Measurements from ENCODE around the gene SPATA12. TPM values are rescaled to one million over a fixed set of nuclear protein-coding genes. Genes with fewer than 3 reads are reported as not detected.

SPATA12 gene
- total RNA-seq, 1 experiment from 2014 or later, result 0.22 TPM

- no peak overlapping the region for H2BK120ac ChIP-seq (ENCODE audit: low read depth, low read length, poor library complexity, severe bottlenecking)
- no peak overlapping the region for H3K27ac Mint-ChIP-seq
- H3K9me3 Mint-ChIP-seq, result no peaks in the 10 kb centered on the region
- H3K27me3 ChIP-seq (ENCODE audit: insufficient read depth, low read length), result no peaks in the 10 kb centered on the region
- H4K5ac ChIP-seq (ENCODE audit: insufficient read length, low read depth, low read length), result no peak overlapping the region
- no peaks in the 10 kb centered on the region for H3K79me1 ChIP-seq (ENCODE audit: insufficient read depth, low read depth, low read length, poor library complexity, severe bottlenecking)
- H3K14ac ChIP-seq (ENCODE audit: insufficient read depth, low read length), result no peak overlapping the region
- H2AK5ac ChIP-seq (ENCODE audit: insufficient read length, low read length), result no peak overlapping the region
- no peaks in the 10 kb centered on the region for H3K23me2 ChIP-seq (ENCODE audit: insufficient read length, low read depth, low read length, poor library complexity, severe bottlenecking)
- H2BK20ac ChIP-seq (ENCODE audit: low read depth, low read length, poor library complexity, severe bottlenecking), result no peak overlapping the region
- H2BK12ac ChIP-seq (ENCODE audit: insufficient read length, low read depth, low read length), result no peak overlapping the region
- H3K4ac ChIP-seq (ENCODE audit: low read depth, low read length), result no peak overlapping the region
- H3K4me1 Mint-ChIP-seq, result peaks cover 11 to 19% of the 10 kb centered on the region in 2 experiments
- no peak overlapping the region for H3T11ph ChIP-seq (ENCODE audit: low read length)
- WGBS (ENCODE audit: extremely low coverage, insufficient read length, low lambda C conversion rate), result no CpG with 5 or more reads among the region's 3 CpGs
- H3K36me3 Mint-ChIP-seq (ENCODE audit: insufficient read depth in 1 of 3, low read depth in 3 of 3), result peaks cover 8 to 13% (median 12%) of the 10 kb centered on the region in 3 experiments; a peak in 5 of 7 replicates
- H3K27ac ChIP-seq (ENCODE audit: insufficient read length, low read depth, low read length), result no peak overlapping the region
- H3K9me3 ChIP-seq (ENCODE audit: control insufficient read depth, low read depth, low read length), result no peaks in the 10 kb centered on the region
- no peak overlapping the region for H2BK5ac ChIP-seq (ENCODE audit: insufficient read length, low read length)
- no peaks in the 10 kb centered on the region for H3K4me1 ChIP-seq (ENCODE audit: insufficient read depth, low read length)
- no peak for TF ChIP-seq CTCF (conservative IDR thresholded peaks at IDR 0.05)
- no peak overlapping the region for H4K91ac ChIP-seq (ENCODE audit: insufficient read length, low read depth, low read length)
- no peak overlapping the region for H3K56ac ChIP-seq (ENCODE audit: insufficient read length, low read depth, low read length)
- DNase-seq, result no peak
- H3K4me3 Mint-ChIP-seq, result no peak overlapping the region
- no peak overlapping the region for H3K23ac ChIP-seq (ENCODE audit: insufficient read length, low read depth, low read length)
- H4K20me1 ChIP-seq (ENCODE audit: control insufficient read depth, insufficient read depth, insufficient read length), result peaks cover 2% of the 10 kb centered on the region
- no peaks in the 10 kb centered on the region for H3K79me2 ChIP-seq (ENCODE audit: insufficient read depth, low read length)
- no peak overlapping the region for H2BK15ac ChIP-seq (ENCODE audit: low read depth, low read length)
- no peak overlapping the region for H2AFZ ChIP-seq (ENCODE audit: low read length)
- no peak overlapping the region for H3K18ac ChIP-seq (ENCODE audit: insufficient read length, low read depth, low read length)
- no peak overlapping the region for H4K8ac ChIP-seq (replicated peaks; ENCODE audit: insufficient read length, low read depth, low read length)
- no peak overlapping the region for H3K4me2 ChIP-seq (ENCODE audit: insufficient read depth, insufficient read length, low read length)
- no peak overlapping the region for H3K9ac ChIP-seq (ENCODE audit: extremely low read depth, insufficient read length, low read length)
- H3K27me3 Mint-ChIP-seq (ENCODE audit: low read depth), result no peaks in the 10 kb centered on the region
These were observed 31.2 kb downstream of the SPATA12 start for GRCh38 chr3:57091521-57092273.
